ENCODE data around the gene NOL11.
"Not testable (repeated sequence)": the region's sequence is repeated elsewhere in the genome, so short reads cannot be mapped to it uniquely, and the experiment has no call there.

NOL11 gene
- 15.1 to 54.7 (median 41.7) reads per million in 18 experiments for total RNA-seq

DNA sequence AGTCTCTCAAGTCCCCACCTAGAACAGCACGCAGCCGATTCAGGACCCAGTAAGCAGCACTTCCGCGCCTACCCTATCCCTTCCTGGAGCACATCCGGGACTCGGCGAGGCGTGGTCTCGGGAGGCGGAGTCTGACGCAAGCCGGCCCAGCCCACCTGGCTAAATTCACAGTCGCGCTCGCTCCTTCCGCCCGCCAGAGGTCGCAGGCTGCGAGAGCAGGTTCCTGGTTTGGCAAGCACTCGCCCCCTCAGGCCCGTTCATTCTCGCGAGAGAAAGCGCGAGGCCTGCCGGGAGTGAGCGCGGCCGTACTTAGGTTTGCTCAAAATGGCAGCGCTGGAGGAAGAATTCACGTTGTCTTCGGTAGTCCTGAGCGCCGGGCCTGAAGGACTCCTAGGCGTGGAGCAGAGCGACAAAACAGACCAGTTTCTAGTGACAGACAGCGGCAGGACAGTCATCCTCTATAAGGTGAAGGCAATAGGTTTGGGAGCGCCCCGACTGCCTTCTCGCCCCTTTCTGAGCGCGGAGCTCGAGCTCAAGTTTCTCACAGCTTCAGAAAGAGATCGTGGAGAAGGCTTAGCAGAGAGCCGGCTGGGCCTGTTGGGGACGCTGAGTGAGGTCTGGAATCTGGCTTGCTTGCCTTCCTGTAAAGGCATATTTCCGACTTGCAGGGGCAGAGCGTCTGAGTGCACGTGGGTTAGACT lies at the start of gene NOL11:
Gene NOL11, plus strand, starts transcription at position 313 of the 701 bp plus-strand sequence. Its CDS starts 12 bp downstream, at position 325.
- DNase-seq, result peak; percentile 99 to 100

GRCh38 chr17:67671493-67671892 lies 46.2 kb upstream of the NOL11 start:
- DNase-seq, result no peak

DNA sequence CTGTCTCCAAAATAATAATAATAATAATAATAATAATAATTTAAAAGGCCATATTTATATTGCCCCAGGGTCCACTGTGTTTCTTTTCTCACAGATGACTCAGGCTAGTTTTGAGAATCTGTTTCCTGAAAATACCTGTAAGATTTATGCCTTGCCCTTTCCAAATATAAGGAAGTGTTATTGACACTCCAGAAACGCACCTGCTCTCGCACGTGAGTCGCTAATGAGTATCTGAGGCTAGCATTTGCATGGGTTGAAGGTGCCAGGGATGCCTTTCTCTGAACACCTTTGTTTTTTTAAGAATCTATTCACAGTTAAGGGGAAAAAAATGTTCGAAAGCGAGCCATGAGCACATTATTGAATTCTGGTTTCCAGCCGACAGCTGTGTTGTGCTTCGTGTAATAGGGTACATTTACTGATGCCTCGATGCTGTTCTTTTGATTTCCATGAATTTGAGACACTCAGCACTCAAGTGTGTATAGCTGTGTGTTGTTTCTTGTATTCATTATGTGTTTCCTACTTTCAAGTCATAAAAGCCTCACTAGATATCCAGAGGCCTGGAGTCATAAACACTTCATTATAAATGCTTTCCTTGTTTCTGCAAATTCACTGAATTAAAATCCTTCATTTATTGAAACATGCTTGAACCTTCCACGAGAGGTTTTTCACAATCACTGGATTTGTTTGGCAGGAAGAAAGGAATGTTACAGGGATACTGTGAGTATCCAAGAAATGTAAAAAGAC lies 45.0 kb upstream of the NOL11 start:
- DNase-seq, result no peak

DNA sequence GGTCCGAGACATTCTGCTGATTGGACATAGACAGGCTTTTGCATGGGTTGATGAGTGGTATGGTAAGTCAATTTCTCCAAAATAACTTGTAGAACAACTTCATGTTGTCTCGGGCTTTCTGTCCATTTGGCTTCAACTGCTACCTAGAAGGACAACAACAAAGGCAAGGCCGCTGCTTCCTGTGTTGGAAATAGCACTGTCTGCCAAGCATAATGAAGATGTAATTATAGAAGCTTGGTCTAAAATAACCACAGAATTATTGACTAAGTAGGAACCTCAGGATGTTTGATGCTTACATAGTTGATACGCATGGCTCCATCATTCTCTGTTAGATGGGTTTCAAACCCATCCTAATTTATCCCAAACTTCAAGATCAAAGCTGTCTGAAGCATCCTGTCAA lies 42.3 kb upstream of the NOL11 start:
- no peak for DNase-seq

DNA sequence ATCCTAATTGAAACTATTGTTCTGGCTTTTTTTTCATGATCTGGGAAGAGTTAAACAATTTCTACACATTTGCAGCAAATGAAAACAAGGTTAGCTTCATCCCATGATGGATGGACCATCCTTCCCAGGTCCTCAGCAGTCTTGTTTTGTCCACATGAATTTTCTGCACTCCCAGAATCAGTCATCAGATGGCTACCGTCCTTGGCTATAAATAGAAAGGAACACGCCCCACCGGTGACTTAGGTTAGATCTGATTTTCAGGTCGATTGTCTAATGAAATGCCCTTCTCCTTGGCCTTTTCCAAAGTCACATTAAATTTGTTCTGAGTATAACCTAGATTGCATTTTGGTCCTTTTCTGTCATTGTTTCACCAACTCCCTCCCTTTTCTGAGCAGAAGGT lies 41.4 kb upstream of the NOL11 start:
- no peak for DNase-seq

DNA sequence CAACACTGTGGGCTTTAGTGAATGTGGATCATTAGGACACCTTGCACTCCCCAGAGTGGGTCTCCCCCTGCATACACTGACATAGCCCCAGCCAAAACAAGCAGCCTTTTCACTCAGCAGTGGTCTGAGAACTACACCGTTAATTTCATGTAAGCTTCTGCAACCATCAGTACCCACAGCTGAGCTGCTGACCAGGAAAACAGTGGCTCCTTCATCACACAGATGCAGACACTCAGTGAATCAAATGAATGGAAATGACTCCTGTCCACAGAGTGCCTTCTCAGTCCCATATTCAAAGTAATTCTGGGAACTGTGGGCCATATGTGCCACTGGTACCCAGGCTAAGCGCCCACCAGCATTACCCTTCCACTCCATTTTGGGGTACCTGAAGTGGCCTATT lies 39.3 kb upstream of the NOL11 start:
- DNase-seq, result no peak

GRCh38 chr17:67679225-67679624 lies 38.5 kb upstream of the NOL11 start:
- no peak for DNase-seq

- no peak for DNase-seq
Measured at GRCh38 chr17:67679721-67680120, 38.0 kb upstream of the NOL11 start.

- DNase-seq, result no peak
Measured at GRCh38 chr17:67680445-67681224, 37.1 kb upstream of the NOL11 start.

GRCh38 chr17:67682196-67682595 lies 35.5 kb upstream of the NOL11 start:
- DNase-seq, result no peak

DNA sequence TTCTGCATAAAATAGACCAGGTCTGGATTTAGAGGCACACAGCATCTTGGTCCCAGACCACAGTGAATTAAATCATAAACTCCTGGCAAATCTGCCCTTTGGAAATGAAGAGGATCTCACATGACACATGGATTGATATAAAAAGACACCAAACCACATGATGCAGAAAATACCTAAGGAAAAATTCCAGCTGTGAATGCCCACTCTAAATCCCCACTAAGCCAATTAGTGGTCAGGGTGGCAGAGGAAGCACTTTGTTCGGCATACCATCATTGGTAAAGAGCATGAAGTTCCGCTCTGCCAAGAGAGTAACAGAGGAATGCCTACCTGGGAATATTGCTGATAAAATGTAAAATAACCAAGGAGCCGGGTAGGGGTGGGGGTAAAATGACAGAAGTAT lies 32.4 kb upstream of the NOL11 start:
- no peak for DNase-seq

DNA sequence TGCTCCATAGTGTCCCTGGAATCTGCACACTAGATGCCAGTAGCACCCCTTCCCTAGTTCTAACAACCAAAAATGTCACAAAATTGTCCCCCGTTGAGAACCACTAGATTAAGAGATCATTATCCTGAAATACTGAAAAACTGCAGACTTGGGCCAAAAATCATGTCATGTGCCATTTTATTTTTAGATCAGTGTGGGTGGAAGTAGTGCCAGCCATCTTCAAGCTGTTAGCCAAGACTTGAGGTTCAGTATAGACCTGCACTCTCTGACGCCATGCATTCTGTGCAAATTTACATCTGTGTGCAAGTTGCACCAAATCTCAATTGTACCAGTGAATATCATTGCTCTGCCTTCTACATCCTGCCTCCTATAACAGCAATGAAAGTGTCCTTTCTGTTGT lies 31.5 kb upstream of the NOL11 start:
- DNase-seq, result peak; percentile 45 to 60

DNA sequence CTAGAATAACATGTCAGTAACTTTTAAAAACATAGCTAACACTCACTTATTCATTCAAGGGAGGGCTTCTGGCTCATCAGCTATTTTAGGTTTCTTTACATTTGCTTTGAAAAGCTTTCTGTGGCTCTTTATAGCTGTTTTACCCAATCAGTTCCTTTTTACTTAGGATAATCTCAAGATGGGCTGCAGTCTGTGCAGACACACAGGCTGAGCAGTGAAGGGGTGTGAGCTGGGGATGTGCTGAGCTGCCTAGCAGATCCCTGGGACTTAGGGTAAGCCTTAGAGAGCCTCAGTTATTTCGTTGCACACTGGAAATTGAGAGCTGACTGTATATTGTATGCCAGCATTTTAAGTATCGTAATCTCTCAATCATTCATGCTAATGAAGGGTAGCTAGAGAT lies 30.2 kb upstream of the NOL11 start:
- DNase-seq, result no peak

- DNase-seq, result peak; percentile 74 to 80
Measured at GRCh38 chr17:67689534-67690177, 28.1 kb upstream of the NOL11 start.

GRCh38 chr17:67693811-67694210 lies 23.9 kb upstream of the NOL11 start:
- DNase-seq, result no peak

DNA sequence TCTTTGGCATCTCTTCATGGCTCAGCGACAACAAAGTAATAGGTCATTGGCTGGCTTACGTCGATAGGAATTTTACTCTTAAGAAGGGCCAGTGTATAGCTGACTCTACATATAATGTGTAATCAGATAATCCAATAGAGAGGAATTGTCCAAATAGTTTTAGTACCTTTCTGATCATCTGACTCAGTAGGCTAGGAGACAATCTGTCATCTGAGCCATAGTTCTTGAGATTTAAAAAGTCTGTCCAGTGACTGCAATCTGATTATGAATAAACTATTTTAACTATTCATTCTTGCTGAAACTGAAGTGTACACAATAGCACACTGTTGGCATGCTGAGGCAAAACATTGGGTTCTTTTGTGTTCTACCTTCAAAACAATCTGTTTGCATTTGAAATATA lies 21.4 kb upstream of the NOL11 start:
- DNase-seq, result no peak

- no peak for DNase-seq
Measured at GRCh38 chr17:67696853-67697498, 20.8 kb upstream of the NOL11 start.

GRCh38 chr17:67700037-67700724 lies 17.6 kb upstream of the NOL11 start:
- no peak for DNase-seq

DNA sequence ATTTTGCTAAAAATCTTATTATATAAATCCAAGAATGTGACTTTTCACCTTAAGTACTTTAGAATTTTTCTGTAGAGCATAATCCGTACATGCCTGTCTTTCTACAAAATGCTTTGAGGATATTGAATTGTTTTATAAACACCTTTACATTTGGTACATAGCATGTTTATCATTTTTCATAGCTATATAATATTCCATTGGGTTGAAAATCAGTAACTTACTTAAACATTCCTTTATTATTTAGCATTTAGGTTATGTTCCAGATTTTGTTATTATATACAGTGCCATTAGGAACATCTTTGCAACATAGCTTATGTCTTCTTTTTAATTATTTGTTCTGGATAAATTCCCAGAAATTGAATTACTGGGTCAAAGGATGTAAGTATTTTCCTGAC lies 17.0 kb upstream of the NOL11 start:
- DNase-seq, result no peak

DNA sequence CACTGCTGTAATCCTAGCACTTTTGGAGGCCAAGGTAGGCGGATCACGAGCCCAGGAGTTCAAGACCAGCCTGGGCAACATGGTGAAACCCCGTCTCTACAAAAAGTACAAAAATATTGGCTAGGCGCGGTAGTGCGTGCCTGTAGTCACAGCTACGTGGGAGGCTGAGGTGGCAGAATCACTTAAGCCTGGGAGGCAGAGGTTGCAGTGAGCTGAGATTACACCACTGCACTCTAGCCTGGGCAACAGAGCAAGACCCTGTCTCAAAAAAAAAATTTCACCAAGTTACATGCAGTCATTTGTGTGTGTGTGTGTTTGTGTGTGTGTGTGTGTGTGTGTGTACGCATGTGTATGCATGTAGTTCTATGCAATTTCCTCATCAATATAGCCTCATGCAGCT lies 14.9 kb upstream of the NOL11 start:
- not testable (repeated sequence) for DNase-seq

DNA sequence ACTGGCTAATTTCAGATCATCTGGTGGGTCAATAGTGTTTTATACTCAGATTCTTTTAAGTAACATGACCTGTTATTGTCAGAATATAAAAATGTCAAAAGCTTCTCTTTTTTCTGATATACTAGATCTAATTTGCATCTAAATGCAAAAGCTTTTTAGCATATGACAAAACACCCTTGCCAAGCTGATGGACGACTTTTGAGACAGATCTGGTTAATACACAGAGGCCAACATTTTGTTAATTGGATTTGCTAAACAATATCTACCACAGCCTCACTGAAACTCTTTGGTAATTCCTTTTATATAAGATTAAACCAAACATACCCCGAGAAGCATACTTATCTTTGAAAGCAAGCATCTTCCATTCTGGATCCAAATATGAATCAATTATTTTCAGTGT lies 10.3 kb upstream of the NOL11 start:
- no peak for DNase-seq

- DNase-seq, result no peak
Measured at GRCh38 chr17:67708378-67708777, 9.4 kb upstream of the NOL11 start.

Measured in inflammatory macrophage (primary cell).